Astrocyte (in vitro differentiated cells and primary cell): ENCODE data around the gene PALMD. TPM values are rescaled to one million over a fixed set of nuclear protein-coding genes. Genes with fewer than 3 reads are reported as not detected.

Experiments
- DNase-seq: peaks from one replicate; pipeline ENCODE4 v3.0.0-alpha.2; 2010; ENCODE audit warnings: low read depth
- FAIRE-seq: peaks from 2 replicates; lab custom pipeline; 2011; peaks lifted over from hg19 to GRCh38; lab: Jason Lieb, UNC
- H2AFZ ChIP-seq: 2 replicates; pipeline ENCODE4 v1.6.0; 2012; ENCODE audit warnings: low read depth, low read length, inconsistent platforms
- H3K27ac ChIP-seq: 2 replicates; pipeline ENCODE4 v1.5.1; 2011; ENCODE audit warnings: low read depth, low read length, inconsistent platforms
- H3K27me3 ChIP-seq: 2 replicates; pipeline ENCODE4 v1.6.0; 2011; ENCODE audit warnings: low read length, inconsistent platforms; ENCODE audit not compliant: insufficient read depth
- H3K36me3 ChIP-seq: 2 replicates; pipeline ENCODE4 v1.5.1; 2011; ENCODE audit warnings: low read length, inconsistent platforms; ENCODE audit not compliant: insufficient read depth
- H3K4me1 ChIP-seq: 2 replicates; pipeline ENCODE4 v1.5.1; 2011; ENCODE audit warnings: low read length, inconsistent platforms; ENCODE audit not compliant: insufficient read depth
- H3K4me2 ChIP-seq: 2 replicates; pipeline ENCODE4 v1.6.0; 2012; ENCODE audit warnings: low read length, inconsistent platforms
- H3K4me3 ChIP-seq: 2 replicates; pipeline ENCODE4 v1.5.1; 2011; ENCODE audit warnings: low read depth, mild to moderate bottlenecking, low read length, inconsistent platforms; ENCODE audit not compliant: insufficient read depth
- H3K79me2 ChIP-seq: 2 replicates; pipeline ENCODE4 v1.6.0; 2012; ENCODE audit warnings: mild to moderate bottlenecking, low read length, inconsistent platforms; ENCODE audit not compliant: insufficient read depth
- H3K9ac ChIP-seq: 2 replicates; pipeline ENCODE4 v1.6.0; 2012; ENCODE audit warnings: mild to moderate bottlenecking, low read length, inconsistent platforms
- H3K9me3 ChIP-seq: 2 replicates; pipeline ENCODE4 v1.5.1; 2012; ENCODE audit warnings: low read depth, mild to moderate bottlenecking, low read length, inconsistent platforms; ENCODE audit not compliant: insufficient read depth
- H4K20me1 ChIP-seq: 2 replicates; pipeline ENCODE4 v1.6.0; 2012; ENCODE audit warnings: low read length, inconsistent platforms; ENCODE audit not compliant: insufficient read depth
- H3K27ac Mint-ChIP-seq: one replicate; pipeline ENCODE4 v1.8.0; 2021; ENCODE audit warnings: mild to moderate bottlenecking, mixed read lengths; ENCODE audit not compliant: unreplicated experiment
- H3K27me3 Mint-ChIP-seq: one replicate; pipeline ENCODE4 v1.8.0; 2021; ENCODE audit warnings: low read depth, mixed read lengths; ENCODE audit not compliant: unreplicated experiment
- H3K36me3 Mint-ChIP-seq: one replicate; pipeline ENCODE4 v1.8.0; 2021; ENCODE audit warnings: low read depth, mixed read lengths; ENCODE audit not compliant: unreplicated experiment
- H3K4me1 Mint-ChIP-seq: one replicate; pipeline ENCODE4 v1.8.0; 2021; ENCODE audit warnings: low read depth, mixed read lengths; ENCODE audit not compliant: unreplicated experiment
- H3K4me3 Mint-ChIP-seq: one replicate; pipeline ENCODE4 v1.8.0; 2021; ENCODE audit warnings: mild to moderate bottlenecking, moderate library complexity, mixed read lengths; ENCODE audit not compliant: unreplicated experiment
- H3K9me3 Mint-ChIP-seq: one replicate; pipeline ENCODE4 v1.8.0; 2021; ENCODE audit warnings: mild to moderate bottlenecking, mixed read lengths; ENCODE audit not compliant: unreplicated experiment
- EZH2 ChIP-seq: IDR thresholded peaks from 2 replicates; pipeline ENCODE4 v1.6.1; 2012; ENCODE audit warnings: mild to moderate bottlenecking, low read length, inconsistent platforms; ENCODE audit not compliant: insufficient read depth
- total RNA-seq: library from RNA; stranded (reverse); gene quantifications from 2 replicates; pipeline ENCODE4 v1.2.1, GENCODE V29; 2021
- TF ChIP-seq, protein P1 (sequence below): IDR thresholded peaks from 2 replicates; pipeline ENCODE4 v1.5.1; 2011; ENCODE audit warnings: low read depth, mild to moderate bottlenecking, inconsistent platforms, low read length, moderate library complexity; ENCODE audit not compliant: insufficient read depth

The PALMD gene
- total RNA-seq, 1 donor from 2014 or later = 0.41 TPM

GRCh38 chr1:99608058-99608457 is 37.9 kb upstream of the PALMD start:
- FAIRE-seq (no peak), DNase-seq (no peak)
- no peaks in the 10 kb centered on the region for H3K27me3 ChIP-seq
- no peaks in the 10 kb centered on the region for H3K36me3 Mint-ChIP-seq
- H3K9me3 ChIP-seq = no peaks in the 10 kb centered on the region
- peaks cover under 1% of the 10 kb centered on the region for H3K4me1 ChIP-seq
- no peak overlapping the region for H3K4me3 ChIP-seq
- no peak overlapping the region for H3K4me3 Mint-ChIP-seq
- no peak overlapping the region for H3K27ac ChIP-seq
- TF ChIP-seq, protein P1, sequence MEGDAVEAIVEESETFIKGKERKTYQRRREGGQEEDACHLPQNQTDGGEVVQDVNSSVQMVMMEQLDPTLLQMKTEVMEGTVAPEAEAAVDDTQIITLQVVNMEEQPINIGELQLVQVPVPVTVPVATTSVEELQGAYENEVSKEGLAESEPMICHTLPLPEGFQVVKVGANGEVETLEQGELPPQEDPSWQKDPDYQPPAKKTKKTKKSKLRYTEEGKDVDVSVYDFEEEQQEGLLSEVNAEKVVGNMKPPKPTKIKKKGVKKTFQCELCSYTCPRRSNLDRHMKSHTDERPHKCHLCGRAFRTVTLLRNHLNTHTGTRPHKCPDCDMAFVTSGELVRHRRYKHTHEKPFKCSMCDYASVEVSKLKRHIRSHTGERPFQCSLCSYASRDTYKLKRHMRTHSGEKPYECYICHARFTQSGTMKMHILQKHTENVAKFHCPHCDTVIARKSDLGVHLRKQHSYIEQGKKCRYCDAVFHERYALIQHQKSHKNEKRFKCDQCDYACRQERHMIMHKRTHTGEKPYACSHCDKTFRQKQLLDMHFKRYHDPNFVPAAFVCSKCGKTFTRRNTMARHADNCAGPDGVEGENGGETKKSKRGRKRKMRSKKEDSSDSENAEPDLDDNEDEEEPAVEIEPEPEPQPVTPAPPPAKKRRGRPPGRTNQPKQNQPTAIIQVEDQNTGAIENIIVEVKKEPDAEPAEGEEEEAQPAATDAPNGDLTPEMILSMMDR = no peak
- no peak for TF ChIP-seq EZH2
- H3K79me2 ChIP-seq = no peaks in the 10 kb centered on the region
- no peaks in the 10 kb centered on the region for H4K20me1 ChIP-seq
- H3K27ac Mint-ChIP-seq = no peak overlapping the region
- no peaks in the 10 kb centered on the region for H3K27me3 Mint-ChIP-seq
- H3K9ac ChIP-seq = no peak overlapping the region
- H3K4me2 ChIP-seq = no peak overlapping the region
- no peak overlapping the region for H2AFZ ChIP-seq
- peaks cover 2% of the 10 kb centered on the region for H3K9me3 Mint-ChIP-seq
- H3K4me1 Mint-ChIP-seq = peaks cover 8% of the 10 kb centered on the region
- no peaks in the 10 kb centered on the region for H3K36me3 ChIP-seq

- Histone ChIP-seq H3K9me3 (no peaks in the 10 kb centered on the region), H3K4me3 (no peak overlapping the region), H3K36me3 (no peaks in the 10 kb centered on the region), H3K9ac (no peak overlapping the region), H3K4me1 (peaks cover 12% of the 10 kb centered on the region), H3K79me2 (no peaks in the 10 kb centered on the region), H3K4me2 (peak overlapping the region; percentile 7), H4K20me1 (no peaks in the 10 kb centered on the region), H2AFZ (no peak overlapping the region), H3K27me3 (no peaks in the 10 kb centered on the region), H3K27ac (no peak overlapping the region)
- no peaks in the 10 kb centered on the region for H3K9me3 Mint-ChIP-seq
- no peak overlapping the region for H3K4me3 Mint-ChIP-seq
- no peak for FAIRE-seq
- H3K36me3 Mint-ChIP-seq = no peaks in the 10 kb centered on the region
- TF ChIP-seq, protein P1 = no peak
- TF ChIP-seq EZH2 = no peak
- H3K27me3 Mint-ChIP-seq = no peaks in the 10 kb centered on the region
- peaks cover 2% of the 10 kb centered on the region for H3K4me1 Mint-ChIP-seq
- peak; percentile 35 for DNase-seq
- H3K27ac Mint-ChIP-seq = no peak overlapping the region
Observed at GRCh38 chr1:99613716-99614115, 32.2 kb upstream of the PALMD start.

- Histone ChIP-seq H3K36me3 (no peaks in the 10 kb centered on the region), H2AFZ (no peak overlapping the region), H3K4me1 (peaks cover 12% of the 10 kb centered on the region), H3K9ac (no peak overlapping the region), H3K27ac (no peak overlapping the region), H3K4me2 (no peak overlapping the region), H3K9me3 (no peaks in the 10 kb centered on the region), H3K27me3 (no peaks in the 10 kb centered on the region), H4K20me1 (no peaks in the 10 kb centered on the region), H3K4me3 (no peak overlapping the region), H3K79me2 (no peaks in the 10 kb centered on the region)
- no peaks in the 10 kb centered on the region for H3K27me3 Mint-ChIP-seq
- peaks cover 2% of the 10 kb centered on the region for H3K4me1 Mint-ChIP-seq
- H3K9me3 Mint-ChIP-seq = no peaks in the 10 kb centered on the region
- no peaks in the 10 kb centered on the region for H3K36me3 Mint-ChIP-seq
- H3K4me3 Mint-ChIP-seq = no peak overlapping the region
- TF ChIP-seq EZH2 = no peak
- TF ChIP-seq, protein P1 = no peak
- FAIRE-seq (no peak), DNase-seq (no peak)
- no peak overlapping the region for H3K27ac Mint-ChIP-seq
Observed at GRCh38 chr1:99614728-99615127, 31.2 kb upstream of the PALMD start.
